Kidney epithelial cell (primary cell): Measurements from ENCODE around the gene DEPDC4. TPM values are rescaled to one million over a fixed set of nuclear protein-coding genes. Genes with fewer than 3 reads are reported as not detected.
A peak's percentile ranks its signal among the peaks of the same experiment; 100 is the strongest.

Source experiments
- DNase-seq: peaks from one replicate; pipeline ENCODE4 v3.0.0-alpha.2; 2010; ENCODE audit warnings: low read depth
- H3K27me3 ChIP-seq: 2 replicates; pipeline ENCODE4 v1.6.0; 2011; ENCODE audit warnings: low read length; ENCODE audit not compliant: control insufficient read depth, insufficient read depth
- H3K36me3 ChIP-seq: 2 replicates; pipeline ENCODE4 v1.5.1; 2011; ENCODE audit warnings: low read length; ENCODE audit not compliant: control insufficient read depth, insufficient read depth
- H3K4me3 ChIP-seq: 2 replicates; pipeline ENCODE4 v1.5.1; 2011; ENCODE audit warnings: low read depth, mild to moderate bottlenecking, control low read depth, low read length
- CTCF ChIP-seq: IDR thresholded peaks from 2 replicates; pipeline ENCODE4 v1.5.1; 2011; ENCODE audit warnings: mild to moderate bottlenecking, moderate library complexity, low read length, control low read depth, inconsistent platforms; ENCODE audit not compliant: insufficient read depth, poor library complexity, severe bottlenecking
- total RNA-seq: library from RNA; depleted of rRNA; stranded (reverse); fragments of >200 nt; gene quantifications from 2 replicates; pipeline ENCODE4 v1.2.3, GENCODE V29; 2015

The DEPDC4 gene
- total RNA-seq, 1 donor from 2014 or later = 1.0 TPM

- Histone ChIP-seq H3K36me3 (no peaks in the 10 kb centered on the region), H3K27me3 (no peaks in the 10 kb centered on the region), H3K4me3 (peak overlapping the region; percentile 58)
- no peak for TF ChIP-seq CTCF
- no peak for DNase-seq
These were observed 65.1 kb downstream of the DEPDC4 start for GRCh38 chr12:100201604-100202423.

GRCh38 chr12:100200463-100201181 is 66.3 kb downstream of the DEPDC4 start, which contains the start of gene ACTR6:
Gene ACTR6 (plus strand): TSS chr12:100200815. CDS start chr12:100200852, 37 bp downstream.
- DNase-seq = peak; percentile 79
- Histone ChIP-seq H3K4me3 (peak within 1 kb of the TSS; percentile 58), H3K36me3 (no peaks in the 10 kb centered on the region), H3K27me3 (no peaks in the 10 kb centered on the region)
- no peak for TF ChIP-seq CTCF

GRCh38 chr12:100199347-100200149 is 67.3 kb downstream of the DEPDC4 start:
- DNase-seq = no peak
- H3K27me3 ChIP-seq = no peaks in the 10 kb centered on the region
- H3K4me3 ChIP-seq = peak overlapping the region; percentile 58
- TF ChIP-seq CTCF = no peak
- no peaks in the 10 kb centered on the region for H3K36me3 ChIP-seq

- DNase-seq = no peak
These were observed 67.9 kb downstream of the DEPDC4 start for GRCh38 chr12:100199023-100199346.

GRCh38 chr12:100197486-100197885 is 69.4 kb downstream of the DEPDC4 start:
- DNase-seq = no peak
- no peak overlapping the region for H3K4me3 ChIP-seq
- no peaks in the 10 kb centered on the region for H3K27me3 ChIP-seq
- no peaks in the 10 kb centered on the region for H3K36me3 ChIP-seq
- no peak for TF ChIP-seq CTCF

More at GRCh38 chr12:100199023-100199346, 67.9 kb downstream of the DEPDC4 start:
- Histone ChIP-seq H3K27me3 (no peaks in the 10 kb centered on the region), H3K4me3 (peak overlapping the region; percentile 58), H3K36me3 (no peaks in the 10 kb centered on the region)
- TF ChIP-seq CTCF = no peak
